GM23338 (cell line): ENCODE data around the gene MUC13.

Source experiments
- CTCF ChIP-seq, 2 experiments: fragments of 200-600 bp in 1 of 2; sonication (generic) in 1 of 2; conservative IDR thresholded peaks; 2 replicates each; pipeline versions ENCODE4 v1.5.1 to v1.6.1; 2016 to 2017; ENCODE audit warnings: antibody characterized with exemption in 2 of 2, low read depth in 2 of 2, mild to moderate bottlenecking in 2 of 2, moderate library complexity in 1 of 2
- EZH2phosphoT487 ChIP-seq: fragments of 200-600 bp; sonication (generic); IDR thresholded peaks from one replicate; pipeline ENCODE4 v1.8.1; 2018; ENCODE audit warnings: antibody characterized with exemption; ENCODE audit not compliant: unreplicated experiment

DNA sequence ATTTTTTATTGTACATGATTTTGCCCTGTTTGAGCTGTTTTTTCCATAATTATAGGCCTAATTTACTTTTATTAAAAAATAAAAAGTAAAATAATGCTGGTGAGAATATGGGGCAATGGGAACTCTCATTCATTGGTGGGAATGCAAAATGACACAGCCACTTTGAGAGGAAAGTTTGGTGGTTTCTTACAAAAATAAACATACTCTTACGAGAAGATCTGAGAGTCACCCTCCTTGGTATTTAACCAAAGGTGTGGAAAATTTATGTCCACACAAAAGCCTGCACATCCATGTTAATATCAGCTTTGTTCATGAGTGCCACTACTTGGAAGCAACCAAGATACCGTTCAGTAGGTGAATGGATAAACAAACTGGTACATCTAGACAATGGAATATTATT, 9.8 kb downstream of the MUC13 start:
- TF ChIP-seq EZH2phosphoT487 (no peak), CTCF (conservative IDR thresholded peaks at IDR 0.05; ENCODE audit: low read depth in 2 of 2) (no peak)
